ENCODE results near the gene SCEL. TPM values are rescaled to one million over a fixed set of nuclear protein-coding genes. Genes with fewer than 3 reads are reported as not detected.
"Not testable (repeated sequence)": the region's sequence is repeated elsewhere in the genome, so short reads cannot be mapped to it uniquely, and the experiment has no call there.

Gene SCEL
- total and polyA plus RNA-seq, 2 donors from 2014 or later: 0.22 to 3.3 TPM

- H3K36me3 ChIP-seq (ENCODE audit: control insufficient read depth in 2 of 3, insufficient read depth in 3 of 3, low read length in 3 of 3): no peaks in the 10 kb centered on the region
- FAIRE-seq: no peak
- no peak overlapping the region for H3K4me3 ChIP-seq (ENCODE audit: low read length in 3 of 3)
- no peak overlapping the region for H3K27ac ChIP-seq (ENCODE audit: low read depth in 2 of 2, low read length in 2 of 2)
- intact Hi-C loops (cut with DNase I): no loop called here
- no peak for TF ChIP-seq CTCF (IDR thresholded peaks at IDR 0.05; ENCODE audit: borderline replicate concordance, extremely low read depth, insufficient read depth)
- no peaks in the 10 kb centered on the region for H3K27me3 ChIP-seq (ENCODE audit: control insufficient read depth, insufficient read depth, low read length)
- H3K4me1 ChIP-seq (ENCODE audit: control insufficient read depth in 2 of 3, insufficient read depth in 2 of 3, low read depth in 1 of 3, low read length in 3 of 3): no peaks in the 10 kb centered on the region
- no peak overlapping the region for H3K9ac ChIP-seq (ENCODE audit: low read length in 3 of 3)
- no peak for DNase-seq
- no peaks in the 10 kb centered on the region for H3K9me3 ChIP-seq (ENCODE audit: control insufficient read depth in 2 of 3, insufficient read depth in 1 of 3, low read length in 3 of 3)
Measured at GRCh38 chr13:77515785-77516184, 19.7 kb upstream of the SCEL start.

- DNase-seq (peak in 4 of 5 donors; percentile 39 to 84 (median 58)), FAIRE-seq (no peak)
- Histone ChIP-seq H3K36me3 (ENCODE audit: control insufficient read depth in 2 of 3, insufficient read depth in 3 of 3, low read length in 3 of 3) (no peaks in the 10 kb centered on the region), H3K4me3 (ENCODE audit: low read length in 3 of 3) (no peak overlapping the region), H3K9ac (ENCODE audit: low read length in 3 of 3) (no peak overlapping the region), H3K4me1 (ENCODE audit: control insufficient read depth in 2 of 3, insufficient read depth in 2 of 3, low read depth in 1 of 3, low read length in 3 of 3) (no peaks in the 10 kb centered on the region), H3K9me3 (ENCODE audit: control insufficient read depth in 2 of 3, insufficient read depth in 1 of 3, low read length in 3 of 3) (no peaks in the 10 kb centered on the region), H3K27me3 (ENCODE audit: control insufficient read depth, insufficient read depth, low read length) (no peaks in the 10 kb centered on the region), H3K27ac (ENCODE audit: low read depth in 2 of 2, low read length in 2 of 2) (no peak overlapping the region)
- intact Hi-C loops (cut with DNase I): no loop called here
- no peak for TF ChIP-seq CTCF (IDR thresholded peaks at IDR 0.05; ENCODE audit: borderline replicate concordance, extremely low read depth, insufficient read depth)
Measured at GRCh38 chr13:77516342-77516789, 19.1 kb upstream of the SCEL start.

GRCh38 chr13:77518266-77518665 is 17.2 kb upstream of the SCEL start:
- Histone ChIP-seq H3K36me3 (ENCODE audit: control insufficient read depth in 2 of 3, insufficient read depth in 3 of 3, low read length in 3 of 3) (no peaks in the 10 kb centered on the region), H3K4me1 (ENCODE audit: control insufficient read depth in 2 of 3, insufficient read depth in 2 of 3, low read depth in 1 of 3, low read length in 3 of 3) (no peaks in the 10 kb centered on the region), H3K27ac (ENCODE audit: low read depth in 2 of 2, low read length in 2 of 2) (no peak overlapping the region), H3K4me3 (ENCODE audit: low read length in 3 of 3) (no peak overlapping the region), H3K9ac (ENCODE audit: low read length in 3 of 3) (no peak overlapping the region), H3K9me3 (ENCODE audit: control insufficient read depth in 2 of 3, insufficient read depth in 1 of 3, low read length in 3 of 3) (no peaks in the 10 kb centered on the region), H3K27me3 (ENCODE audit: control insufficient read depth, insufficient read depth, low read length) (no peaks in the 10 kb centered on the region)
- intact Hi-C loops (cut with DNase I): no loop called here
- FAIRE-seq: no peak
- no peak for TF ChIP-seq CTCF (IDR thresholded peaks at IDR 0.05; ENCODE audit: borderline replicate concordance, extremely low read depth, insufficient read depth)
- DNase-seq: no peak

- H3K4me1 ChIP-seq (ENCODE audit: control insufficient read depth in 2 of 3, insufficient read depth in 2 of 3, low read depth in 1 of 3, low read length in 3 of 3); DNase-seq; H3K4me3 ChIP-seq (ENCODE audit: low read length in 3 of 3); H3K27ac ChIP-seq (ENCODE audit: low read depth in 2 of 2, low read length in 2 of 2); H3K27me3 ChIP-seq (ENCODE audit: control insufficient read depth, insufficient read depth, low read length); H3K36me3 ChIP-seq (ENCODE audit: control insufficient read depth in 2 of 3, insufficient read depth in 3 of 3, low read length in 3 of 3); intact Hi-C loops (cut with DNase I); FAIRE-seq; H3K9ac ChIP-seq (ENCODE audit: low read length in 3 of 3); H3K9me3 ChIP-seq (ENCODE audit: control insufficient read depth in 2 of 3, insufficient read depth in 1 of 3, low read length in 3 of 3): not testable (repeated sequence)
Measured at GRCh38 chr13:77519396-77519795, 16.1 kb upstream of the SCEL start.

Data from kidney (tissue), 14 donors.